ENCODE results near the gene COL16A1. TPM values are rescaled to one million over a fixed set of nuclear protein-coding genes. Genes with fewer than 3 reads are reported as not detected.

COL16A1 gene
- total RNA-seq, 1 experiment from 2014 or later, result 6.2 TPM

DNA sequence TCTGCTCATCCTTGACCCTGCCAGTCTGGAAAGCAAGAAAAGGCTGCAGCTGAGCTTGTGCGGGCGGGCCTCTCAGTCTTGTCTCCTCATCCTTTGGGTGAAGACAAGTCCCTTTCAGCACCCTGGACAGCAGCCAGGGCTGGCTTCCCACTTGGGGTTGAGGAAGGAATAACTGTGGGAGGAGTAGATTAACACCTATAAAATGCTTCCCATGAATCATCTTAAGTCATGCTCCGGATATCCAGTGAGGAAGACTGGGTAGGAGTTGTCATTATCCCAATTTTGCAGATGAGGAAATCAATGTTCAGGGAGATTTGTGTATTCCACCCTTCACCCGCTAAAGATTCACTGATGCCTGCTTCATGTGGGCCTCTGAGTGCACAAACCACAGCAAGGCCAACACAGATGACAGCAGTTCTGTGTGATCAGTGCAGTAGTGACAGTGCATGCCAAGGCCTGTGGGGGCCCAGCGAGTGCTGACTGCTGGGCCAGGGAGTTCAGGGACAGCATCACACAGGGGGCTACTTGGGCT, 20.1 kb upstream of the COL16A1 start:
- H3K4me1 Mint-ChIP-seq, result peaks cover 9 to 17% of the 10 kb centered on the region in 2 experiments; a peak in 3 of 4 replicates
- H3K27ac Mint-ChIP-seq, result peak overlapping the region in 1 of 3 experiments; percentile 4; a peak in 2 of 7 replicates
- WGBS (ENCODE audit: extremely low coverage, insufficient read length, low lambda C conversion rate), result no CpG with 5 or more reads among the region's 5 CpGs
- no peaks in the 10 kb centered on the region for H3K27me3 ChIP-seq (ENCODE audit: insufficient read depth, low read length)
- H3K27ac ChIP-seq (ENCODE audit: insufficient read length, low read depth, low read length), result no peak overlapping the region
- H3K14ac ChIP-seq (ENCODE audit: insufficient read depth, low read length), result no peak overlapping the region
- no peaks in the 10 kb centered on the region for H3K23me2 ChIP-seq (ENCODE audit: insufficient read length, low read depth, low read length, poor library complexity, severe bottlenecking)
- H2BK120ac ChIP-seq (ENCODE audit: low read depth, low read length, poor library complexity, severe bottlenecking), result no peak overlapping the region
- peak; percentile 84 for DNase-seq
- H3K23ac ChIP-seq (ENCODE audit: insufficient read length, low read depth, low read length), result no peak overlapping the region
- H4K91ac ChIP-seq (ENCODE audit: insufficient read length, low read depth, low read length), result no peak overlapping the region
- TF ChIP-seq CTCF (conservative IDR thresholded peaks at IDR 0.05), result no peak
- H3K4me3 Mint-ChIP-seq, result no peak overlapping the region
- H3K79me2 ChIP-seq (ENCODE audit: insufficient read depth, low read length), result no peaks in the 10 kb centered on the region
- H3K27me3 Mint-ChIP-seq (ENCODE audit: low read depth), result peaks cover 11% of the 10 kb centered on the region; the same call in 1 of the 2 replicates
- H4K8ac ChIP-seq (replicated peaks; ENCODE audit: insufficient read length, low read depth, low read length), result no peak overlapping the region
- H4K20me1 ChIP-seq (ENCODE audit: control insufficient read depth, insufficient read depth, insufficient read length), result no peaks in the 10 kb centered on the region
- H3K9me3 ChIP-seq (ENCODE audit: control insufficient read depth, low read depth, low read length), result no peaks in the 10 kb centered on the region
- no peak overlapping the region for H2AK5ac ChIP-seq (ENCODE audit: insufficient read length, low read length)
- H3K18ac ChIP-seq (ENCODE audit: insufficient read length, low read depth, low read length), result no peak overlapping the region
- no peaks in the 10 kb centered on the region for H3K79me1 ChIP-seq (ENCODE audit: insufficient read depth, low read depth, low read length, poor library complexity, severe bottlenecking)
- no peak overlapping the region for H3K56ac ChIP-seq (ENCODE audit: insufficient read length, low read depth, low read length)
- no peak overlapping the region for H2BK20ac ChIP-seq (ENCODE audit: low read depth, low read length, poor library complexity, severe bottlenecking)
- H3K4me1 ChIP-seq (ENCODE audit: insufficient read depth, low read length), result no peaks in the 10 kb centered on the region
- no peak overlapping the region for H3T11ph ChIP-seq (ENCODE audit: low read length)
- H2BK12ac ChIP-seq (ENCODE audit: insufficient read length, low read depth, low read length), result no peak overlapping the region
- H3K4ac ChIP-seq (ENCODE audit: low read depth, low read length), result no peak overlapping the region
- H2BK15ac ChIP-seq (ENCODE audit: low read depth, low read length), result no peak overlapping the region
- no peak overlapping the region for H4K5ac ChIP-seq (ENCODE audit: insufficient read length, low read depth, low read length)
- H3K36me3 Mint-ChIP-seq (ENCODE audit: insufficient read depth in 1 of 3, low read depth in 3 of 3), result no peaks in the 10 kb centered on the region; a peak in 1 of 7 replicates
- no peak overlapping the region for H3K4me2 ChIP-seq (ENCODE audit: insufficient read depth, insufficient read length, low read length)
- H2BK5ac ChIP-seq (ENCODE audit: insufficient read length, low read length), result no peak overlapping the region
- no peaks in the 10 kb centered on the region for H3K9me3 Mint-ChIP-seq
- H2AFZ ChIP-seq (ENCODE audit: low read length), result no peak overlapping the region
- H3K9ac ChIP-seq (ENCODE audit: extremely low read depth, insufficient read length, low read length), result no peak overlapping the region

All from H9 (cell line).